Calu3 (cell line): ENCODE results near the gene SLAMF9. TPM values are rescaled to one million over a fixed set of nuclear protein-coding genes. Genes with fewer than 3 reads are reported as not detected.
A peak's percentile ranks its signal among the peaks of the same experiment; 100 is the strongest.
"Not testable (repeated sequence)": the region's sequence is repeated elsewhere in the genome, so short reads cannot be mapped to it uniquely, and the experiment has no call there.

Experiments
- BruUV-seq: library from RNA; stranded (reverse); fragments of 400-500 nt; replicated peaks from 2 replicates; lab custom pipeline; 2021; lab: Mats Ljungman, UMichigan
- CTCF ChIA-PET: fragments of 300-600 bp; sonication (Branson Sonifier 250); formaldehyde crosslinking; loops from one replicate; lab custom pipeline; 2022; ENCODE audit warnings: antibody characterized with exemption; lab: Charles Lee
- DNase-seq: peaks from one replicate; pipeline ENCODE4 v3.0.0; 2022
- H3K27ac Mint-ChIP-seq: one replicate; pipeline ENCODE4 v1.8.0; 2022; ENCODE audit warnings: mixed read lengths; ENCODE audit not compliant: unreplicated experiment
- H3K27me3 Mint-ChIP-seq: one replicate; pipeline ENCODE4 v1.8.0; 2022; ENCODE audit warnings: mixed read lengths; ENCODE audit not compliant: unreplicated experiment
- H3K36me3 Mint-ChIP-seq: one replicate; pipeline ENCODE4 v1.8.0; 2022; ENCODE audit warnings: mild to moderate bottlenecking, moderate library complexity, mixed read lengths; ENCODE audit not compliant: insufficient read depth, unreplicated experiment
- H3K4me1 Mint-ChIP-seq: one replicate; pipeline ENCODE4 v1.8.0; 2022; ENCODE audit warnings: mild to moderate bottlenecking, low read depth, mixed read lengths; ENCODE audit not compliant: unreplicated experiment
- H3K4me3 Mint-ChIP-seq: one replicate; pipeline ENCODE4 v1.8.0; 2022; ENCODE audit warnings: mild to moderate bottlenecking, low read depth, moderate library complexity, mixed read lengths; ENCODE audit not compliant: unreplicated experiment
- H3K9me3 Mint-ChIP-seq: one replicate; pipeline ENCODE4 v1.8.0; 2022; ENCODE audit warnings: low read depth, mixed read lengths; ENCODE audit not compliant: unreplicated experiment
- CTCF ChIP-seq: fragments of 200-600 bp; IDR thresholded peaks from one replicate; pipeline ENCODE4 v1.8.0; 2022; ENCODE audit warnings: antibody characterized with exemption; ENCODE audit not compliant: unreplicated experiment
- intact Hi-C: fragments of 100-400 bp; cut with micrococcal nuclease; formaldehyde crosslinking; loops from one replicate; pipeline ENCODE4 v1.10.0; 2022; ENCODE audit not compliant: unreplicated experiment
- total RNA-seq: library from RNA; stranded (reverse); gene quantifications from 2 replicates; pipeline ENCODE4 v1.2.3, GENCODE V29; 2022

SLAMF9 gene
- total RNA-seq, 1 experiment from 2014 or later: not detected

DNA sequence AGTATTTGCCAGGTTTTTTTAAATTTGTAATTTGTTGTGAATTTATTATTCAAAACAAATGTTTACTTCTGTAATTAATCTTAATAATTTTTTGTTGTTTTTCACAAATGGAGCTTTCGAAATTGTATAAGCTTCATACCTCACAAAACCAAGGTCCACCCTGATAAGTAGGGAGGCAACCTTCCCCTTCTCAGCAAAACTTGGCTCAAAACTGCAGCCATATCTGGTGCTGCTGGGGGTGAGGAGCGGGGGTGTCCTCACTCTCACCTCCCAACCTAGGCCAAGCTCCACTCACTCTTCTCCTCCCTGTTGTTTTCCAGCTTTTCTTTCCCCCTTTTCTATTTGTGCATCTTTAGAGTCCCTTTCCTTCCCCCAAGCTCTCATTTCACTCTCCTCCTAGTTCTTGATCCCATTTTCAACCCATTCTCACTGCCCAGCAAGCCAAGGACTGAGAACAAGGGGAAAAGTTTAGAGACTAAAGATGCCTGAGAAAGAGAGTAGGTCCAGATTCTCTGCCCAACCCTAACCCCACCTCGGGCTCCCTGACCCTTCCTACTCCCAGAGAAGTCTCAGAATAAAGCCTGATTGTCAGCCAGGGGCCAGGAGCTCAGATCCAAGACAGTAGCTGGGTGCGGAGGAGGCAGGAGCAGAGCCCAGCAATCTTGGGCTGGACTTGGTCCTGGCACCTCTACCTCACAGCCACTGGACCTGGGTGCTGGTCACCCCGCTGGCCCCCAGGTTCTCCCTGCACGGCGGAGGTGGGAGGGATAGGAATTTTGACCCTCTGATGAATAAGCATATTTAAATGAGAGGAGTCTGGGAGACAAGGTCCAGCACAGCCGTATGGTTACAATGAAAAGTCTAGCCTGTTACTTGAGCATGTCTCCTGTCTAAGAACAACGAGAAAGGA lies 45.8 kb downstream of the SLAMF9 start:
- TF ChIP-seq CTCF: no peak
- Mint-ChIP-seq H3K36me3 (peaks cover 26% of the 10 kb centered on the region), H3K9me3 (no peaks in the 10 kb centered on the region), H3K4me1 (peaks cover 67% of the 10 kb centered on the region), H3K27ac (peak overlapping the region; percentile 100), H3K4me3 (no peak overlapping the region), H3K27me3 (no peaks in the 10 kb centered on the region)
- CTCF ChIA-PET: interaction anchor here (0.6 to 1.1 kb wide), 2 partner anchors 15 kb away, joined by 3 to 5 read pairs; no protein-coding TSS in a partner anchor
- intact Hi-C loops: no loop called here
- DNase-seq: no peak
- BruUV-seq: no TSS peak

DNA sequence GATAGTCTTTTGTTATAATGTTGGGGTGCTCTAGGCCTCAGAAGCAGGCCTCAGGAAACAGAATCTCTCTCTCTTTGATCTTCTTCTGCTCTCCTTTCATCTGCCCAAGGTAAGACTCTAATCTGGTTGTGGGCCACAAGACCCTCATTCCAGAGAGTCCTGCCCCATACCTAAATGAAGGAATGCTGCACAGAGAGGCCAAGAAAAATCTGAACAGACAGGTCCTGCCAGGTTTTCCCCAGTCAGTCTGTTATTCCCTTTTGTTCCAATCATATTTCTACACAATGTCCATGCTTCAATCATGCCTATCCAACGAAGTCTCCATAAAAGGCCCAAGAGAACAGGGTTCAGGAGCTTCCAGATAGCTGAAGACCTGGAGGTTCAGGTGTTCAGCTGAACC lies 47.1 kb downstream of the SLAMF9 start:
- Mint-ChIP-seq H3K4me1 (peaks cover 55% of the 10 kb centered on the region), H3K4me3 (peak overlapping the region; percentile 4), H3K36me3 (peaks cover 18% of the 10 kb centered on the region), H3K27ac (peak overlapping the region; percentile 68), H3K9me3 (no peaks in the 10 kb centered on the region), H3K27me3 (no peaks in the 10 kb centered on the region)
- BruUV-seq: no TSS peak
- CTCF ChIA-PET: no interaction called here
- DNase-seq: peak; percentile 54
- intact Hi-C loops: no loop called here
- TF ChIP-seq CTCF: no peak

DNA sequence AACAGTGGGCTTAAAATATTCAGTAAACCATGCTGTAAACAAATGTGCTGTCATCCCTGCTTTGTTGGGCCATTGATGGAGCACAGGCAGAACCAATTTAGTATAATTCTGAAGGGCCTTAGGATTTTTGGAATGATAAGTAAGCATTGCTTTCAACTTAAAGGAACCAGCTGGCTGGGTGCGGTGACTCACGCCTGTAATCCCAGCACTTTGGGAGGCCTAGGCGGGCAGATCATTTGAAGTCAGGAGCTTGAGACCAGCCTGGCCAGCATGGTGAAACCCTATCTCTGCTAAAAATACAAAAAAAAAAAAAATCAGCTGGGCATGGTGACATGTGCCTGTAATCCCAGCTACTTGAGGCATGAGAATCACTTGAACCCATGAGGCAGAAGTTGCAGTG lies 50.0 kb downstream of the SLAMF9 start:
- H3K27ac Mint-ChIP-seq, BruUV-seq, H3K27me3 Mint-ChIP-seq, H3K9me3 Mint-ChIP-seq, H3K4me3 Mint-ChIP-seq, DNase-seq, intact Hi-C loops: not testable (repeated sequence)
- Mint-ChIP-seq H3K4me1 (peaks cover 55% of the 10 kb centered on the region), H3K36me3 (peaks cover 18% of the 10 kb centered on the region)
- CTCF ChIA-PET: interaction anchor here (0.7 kb wide), 1 partner anchor 1270 kb away, joined by 3 read pairs; no protein-coding TSS in a partner anchor

DNA sequence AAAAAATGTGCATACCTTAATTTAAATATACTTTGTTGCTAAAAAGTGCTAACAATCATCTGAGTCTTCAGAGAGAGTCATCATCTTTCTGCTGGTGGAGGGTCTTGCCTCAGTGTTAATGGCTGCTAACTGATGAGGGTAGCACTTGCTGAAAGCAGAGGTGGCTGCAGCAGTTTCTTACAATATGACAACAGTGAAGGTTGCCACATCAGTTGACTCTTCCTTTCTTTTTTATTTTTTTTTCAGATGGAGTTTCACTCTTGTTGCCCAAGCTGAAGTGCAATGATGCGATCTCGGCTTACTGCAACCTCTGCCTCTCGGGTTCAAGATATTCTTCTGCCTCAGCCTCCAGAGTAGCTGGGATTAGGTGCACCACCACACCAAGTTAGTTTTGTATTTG lies 51.5 kb downstream of the SLAMF9 start:
- BruUV-seq: no TSS peak
- no peak overlapping the region for H3K4me3 Mint-ChIP-seq
- H3K9me3 Mint-ChIP-seq: no peaks in the 10 kb centered on the region
- TF ChIP-seq CTCF: no peak
- no peak overlapping the region for H3K27ac Mint-ChIP-seq
- intact Hi-C loops: no loop called here
- no peaks in the 10 kb centered on the region for H3K27me3 Mint-ChIP-seq
- CTCF ChIA-PET: no interaction called here
- no peak for DNase-seq
- peaks cover 44% of the 10 kb centered on the region for H3K4me1 Mint-ChIP-seq
- peaks cover 18% of the 10 kb centered on the region for H3K36me3 Mint-ChIP-seq

Other genes with a start within 250 kb of the SLAMF9 start
- gene CRP, start 239.6 kb downstream of the SLAMF9 start, total RNA-seq: 0.80 and 3.6 TPM in 2 replicates
- gene DUSP23, start 173.3 kb downstream of the SLAMF9 start, total RNA-seq: 5.7 and 10.6 TPM in 2 replicates
- not detected in 2 replicates for gene FCRL6, start 151.9 kb downstream of the SLAMF9 start, total RNA-seq
- not detected in 2 replicates for gene SLAMF8, start 127.4 kb downstream of the SLAMF9 start, total RNA-seq
- gene VSIG8, start 91.6 kb downstream of the SLAMF9 start, total RNA-seq: not detected in 2 replicates
- 1.6 and 1.8 TPM in 2 replicates for gene CFAP45, start 54.1 kb downstream of the SLAMF9 start, total RNA-seq
- gene TAGLN2, start 28.7 kb downstream of the SLAMF9 start, total RNA-seq: 612 and 708 TPM in 2 replicates
- gene IGSF9, start 8.6 kb downstream of the SLAMF9 start, total RNA-seq: 7.5 and 7.6 TPM in 2 replicates
- gene PIGM, start 77.8 kb upstream of the SLAMF9 start, total RNA-seq: 13.2 and 14.1 TPM in 2 replicates
- gene KCNJ10, start 115.9 kb upstream of the SLAMF9 start, total RNA-seq: not detected in 2 replicates
- not detected in 2 replicates for gene KCNJ9, start 127.3 kb upstream of the SLAMF9 start, total RNA-seq
- gene IGSF8, start 144.4 kb upstream of the SLAMF9 start, total RNA-seq: 31.6 and 33.9 TPM in 2 replicates
- not detected in 2 replicates for gene ATP1A2, start 161.5 kb upstream of the SLAMF9 start, total RNA-seq
- not detected in 2 replicates for gene ATP1A4, start 197.4 kb upstream of the SLAMF9 start, total RNA-seq
- gene CASQ1, start 236.3 kb upstream of the SLAMF9 start, total RNA-seq: not detected in 2 replicates